Keratinocyte (primary cell): ENCODE data around the gene SRD5A1. TPM values are rescaled to one million over a fixed set of nuclear protein-coding genes. Genes with fewer than 3 reads are reported as not detected.

Experiments
- DNase-seq: peaks from one replicate; pipeline ENCODE4 v3.0.0-alpha.2; 2011; ENCODE audit warnings: low read depth, missing footprints, low spot score
- FAIRE-seq: peaks from 2 replicates; lab custom pipeline; 2011; peaks lifted over from hg19 to GRCh38; lab: Jason Lieb, UNC
- H2AFZ ChIP-seq: 2 replicates; pipeline ENCODE4 v1.6.0; 2012; ENCODE audit warnings: low read length, control low read depth, inconsistent platforms; ENCODE audit not compliant: control insufficient read depth
- H3K27ac ChIP-seq: 2 replicates; pipeline ENCODE4 v1.5.1; 2011; ENCODE audit warnings: low read length; ENCODE audit not compliant: control insufficient read depth, insufficient read depth
- H3K27me3 ChIP-seq: 3 replicates; pipeline ENCODE4 v1.6.0; 2011; ENCODE audit warnings: low read length; ENCODE audit not compliant: control insufficient read depth, insufficient read depth; ENCODE audit errors: extremely low read depth
- H3K36me3 ChIP-seq, 2 experiments: 2 replicates in 1 of 2; 3 replicates in 1 of 2; pipeline ENCODE4 v1.5.1; 2011; ENCODE audit warnings: low read length in 2 of 2, mild to moderate bottlenecking in 1 of 2; ENCODE audit not compliant: control insufficient read depth in 2 of 2, insufficient read depth in 2 of 2; ENCODE audit errors: extremely low read depth in 1 of 2
- H3K4me1 ChIP-seq: 3 replicates; pipeline ENCODE4 v1.5.1; 2011; ENCODE audit warnings: low read length; ENCODE audit not compliant: control insufficient read depth, insufficient read depth; ENCODE audit errors: extremely low read depth
- H3K4me2 ChIP-seq: 3 replicates; pipeline ENCODE4 v1.6.0; 2011; ENCODE audit warnings: low read depth, low read length; ENCODE audit not compliant: control insufficient read depth, insufficient read depth; ENCODE audit errors: extremely low read depth
- H3K4me3 ChIP-seq, 3 experiments: fragments of 200-600 bp in 1 of 3; sonication (generic) in 1 of 3; 2 replicates in 2 of 3; 3 replicates in 1 of 3; pipeline ENCODE4 v1.5.1; 2011 to 2016; ENCODE audit warnings: low read length in 3 of 3, mild to moderate bottlenecking in 3 of 3, control low read depth in 2 of 3, inconsistent platforms in 1 of 3, low read depth in 1 of 3, mixed read lengths in 1 of 3, mixed run types in 1 of 3, moderate library complexity in 1 of 3; ENCODE audit not compliant: control insufficient read depth in 2 of 3, insufficient read depth in 2 of 3; ENCODE audit errors: extremely low read depth in 1 of 3
- H3K79me2 ChIP-seq: 2 replicates; pipeline ENCODE4 v1.6.0; 2012; ENCODE audit warnings: low read length; ENCODE audit not compliant: control insufficient read depth, insufficient read depth
- H3K9ac ChIP-seq: 3 replicates; pipeline ENCODE4 v1.6.0; 2011; ENCODE audit warnings: low read length; ENCODE audit not compliant: control insufficient read depth, insufficient read depth; ENCODE audit errors: extremely low read depth
- H3K9me1 ChIP-seq: 3 replicates; pipeline ENCODE4 v1.6.0; 2011; ENCODE audit warnings: low read length; ENCODE audit not compliant: control insufficient read depth, insufficient read depth; ENCODE audit errors: extremely low read depth
- H3K9me3 ChIP-seq: 2 replicates; pipeline ENCODE4 v1.5.1; 2012; ENCODE audit warnings: low read depth, low read length; ENCODE audit not compliant: control insufficient read depth
- H4K20me1 ChIP-seq: 3 replicates; pipeline ENCODE4 v1.6.0; 2011; ENCODE audit warnings: low read length; ENCODE audit not compliant: control insufficient read depth, insufficient read depth; ENCODE audit errors: extremely low read depth
- EZH2 ChIP-seq: IDR thresholded peaks from one replicate; pipeline ENCODE4 v1.6.1; 2012; ENCODE audit warnings: inconsistent platforms, mild to moderate bottlenecking, low read length, moderate library complexity
- dilution Hi-C: fragments of 300-500 bp; cut with MboI; formaldehyde crosslinking; loops from one replicate; pipeline ENCODE4 v1.7.0; 2020; ENCODE audit warnings: low sequenced_read_pairs; ENCODE audit not compliant: extremely low pct_ligation_motif_present
- polyA plus RNA-seq, 5 experiments: library from polyadenylated mRNA; depleted of rRNA in 3 of 5; stranded (reverse) in 3 of 5; stranded (forward) in 1 of 5; unstranded in 1 of 5; fragments of >200 nt; gene quantifications; 1 replicate in 1 of 5; 2 replicates in 3 of 5; 3 replicates in 1 of 5; pipeline versions ENCODE4 v1.2.1 to v1.2.3, GENCODE V29; 2011 to 2012; ENCODE audit warnings: missing spikeins in 2 of 5, low read depth in 1 of 5, low replicate concordance in 1 of 5
- TF ChIP-seq, protein P1 (sequence below), 3 experiments: IDR thresholded peaks in 1 of 3; conservative IDR thresholded peaks in 1 of 3; optimal IDR thresholded peaks in 1 of 3; 2 replicates in 2 of 3; 3 replicates in 1 of 3; pipeline versions ENCODE3 to v1.5.1; 2011; ENCODE audit warnings: low read length in 3 of 3, mild to moderate bottlenecking in 3 of 3, moderate library complexity in 2 of 3, control low read depth in 1 of 3, inconsistent platforms in 1 of 3; ENCODE audit not compliant: insufficient read depth in 2 of 3; ENCODE audit errors: extremely low read depth in 1 of 3

SRD5A1 gene
- polyA plus RNA-seq, 1 donor (not counting 4 experiments of a cell fraction or from before 2014, with no cell fraction given): 35.4 TPM

DNA sequence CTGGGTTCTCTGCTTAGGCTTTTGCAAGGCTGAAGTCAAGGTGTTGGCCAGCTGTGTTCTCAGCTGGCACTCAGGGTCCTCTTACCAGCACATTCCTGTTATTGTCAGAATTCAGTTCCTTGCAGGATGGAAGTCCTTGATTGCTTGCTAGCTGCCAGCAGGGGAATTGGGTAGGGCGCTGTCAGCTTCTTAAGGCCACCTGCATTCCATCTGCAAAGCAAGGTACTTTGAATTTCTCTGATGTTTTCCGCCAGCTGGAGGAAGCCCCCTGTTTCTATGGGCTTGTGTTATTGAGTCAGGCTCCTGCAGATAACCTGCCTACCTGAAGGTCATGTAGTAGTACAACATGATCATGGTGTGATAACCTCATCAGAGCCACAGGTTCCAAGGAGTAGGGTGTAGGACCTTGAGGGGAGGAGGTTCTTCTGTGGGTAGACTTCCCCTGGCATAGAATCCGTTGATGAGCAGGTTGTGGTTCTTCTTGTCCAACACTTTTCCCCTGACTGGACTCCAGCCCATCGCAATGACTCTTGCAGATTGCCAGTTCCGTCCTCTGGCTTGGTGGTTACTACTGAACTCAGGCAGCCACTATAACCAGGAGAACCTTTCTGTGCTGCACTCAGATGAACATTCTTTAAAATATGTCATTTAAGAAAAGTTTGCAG, 86.8 kb downstream of the SRD5A1 start:
- H3K4me1 ChIP-seq: peaks cover 9% of the 10 kb centered on the region
- H3K9ac ChIP-seq: no peak overlapping the region
- no peaks in the 10 kb centered on the region for H3K9me3 ChIP-seq
- H3K27ac ChIP-seq: no peak overlapping the region
- no peaks in the 10 kb centered on the region for H3K27me3 ChIP-seq
- no peak for TF ChIP-seq EZH2
- TF ChIP-seq, protein P1, sequence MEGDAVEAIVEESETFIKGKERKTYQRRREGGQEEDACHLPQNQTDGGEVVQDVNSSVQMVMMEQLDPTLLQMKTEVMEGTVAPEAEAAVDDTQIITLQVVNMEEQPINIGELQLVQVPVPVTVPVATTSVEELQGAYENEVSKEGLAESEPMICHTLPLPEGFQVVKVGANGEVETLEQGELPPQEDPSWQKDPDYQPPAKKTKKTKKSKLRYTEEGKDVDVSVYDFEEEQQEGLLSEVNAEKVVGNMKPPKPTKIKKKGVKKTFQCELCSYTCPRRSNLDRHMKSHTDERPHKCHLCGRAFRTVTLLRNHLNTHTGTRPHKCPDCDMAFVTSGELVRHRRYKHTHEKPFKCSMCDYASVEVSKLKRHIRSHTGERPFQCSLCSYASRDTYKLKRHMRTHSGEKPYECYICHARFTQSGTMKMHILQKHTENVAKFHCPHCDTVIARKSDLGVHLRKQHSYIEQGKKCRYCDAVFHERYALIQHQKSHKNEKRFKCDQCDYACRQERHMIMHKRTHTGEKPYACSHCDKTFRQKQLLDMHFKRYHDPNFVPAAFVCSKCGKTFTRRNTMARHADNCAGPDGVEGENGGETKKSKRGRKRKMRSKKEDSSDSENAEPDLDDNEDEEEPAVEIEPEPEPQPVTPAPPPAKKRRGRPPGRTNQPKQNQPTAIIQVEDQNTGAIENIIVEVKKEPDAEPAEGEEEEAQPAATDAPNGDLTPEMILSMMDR (optimal IDR thresholded peaks at IDR 0.05 in 1 of 3, IDR thresholded peaks at IDR 0.05 in 1 of 3, conservative IDR thresholded peaks at IDR 0.05 in 1 of 3; ENCODE audit: extremely low read depth in 1 of 3, insufficient read depth in 2 of 3, low read length in 3 of 3): no peak
- H3K79me2 ChIP-seq: peaks cover 98% of the 10 kb centered on the region
- no peak for FAIRE-seq
- H3K4me2 ChIP-seq: no peak overlapping the region
- H2AFZ ChIP-seq: no peak overlapping the region
- no peak for DNase-seq
- peaks cover 7% of the 10 kb centered on the region for H3K9me1 ChIP-seq
- H4K20me1 ChIP-seq: peaks cover 39% of the 10 kb centered on the region
- no peak overlapping the region for H3K4me3 ChIP-seq
- dilution Hi-C loops: no loop called here
- peaks cover 4 to 16% of the 10 kb centered on the region in 2 experiments for H3K36me3 ChIP-seq

DNA sequence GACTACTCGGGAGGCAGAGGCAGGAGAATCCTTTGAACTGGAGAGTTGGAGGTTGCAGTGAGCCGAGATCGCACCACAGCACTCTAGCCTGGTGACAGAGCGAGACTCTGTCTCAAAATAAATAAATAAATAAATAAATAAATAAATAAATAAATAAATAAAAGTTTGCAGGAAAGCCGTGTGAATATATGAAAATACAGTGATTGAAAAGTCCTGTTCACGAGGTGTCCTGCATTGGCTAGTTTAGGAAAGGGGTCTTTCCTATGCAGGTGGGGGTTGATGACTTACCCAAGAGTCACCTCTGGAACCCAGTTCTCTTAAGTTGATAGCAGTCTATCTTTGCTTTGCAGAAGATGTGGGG, 87.3 kb downstream of the SRD5A1 start:
- peaks cover 39% of the 10 kb centered on the region for H4K20me1 ChIP-seq
- H3K79me2 ChIP-seq: peaks cover 98% of the 10 kb centered on the region
- DNase-seq (no peak), FAIRE-seq (no peak)
- peaks cover 4 to 19% of the 10 kb centered on the region in 2 experiments for H3K36me3 ChIP-seq
- no peaks in the 10 kb centered on the region for H3K27me3 ChIP-seq
- no peak overlapping the region for H2AFZ ChIP-seq
- TF ChIP-seq, protein P1 (optimal IDR thresholded peaks at IDR 0.05 in 1 of 3, IDR thresholded peaks at IDR 0.05 in 1 of 3, conservative IDR thresholded peaks at IDR 0.05 in 1 of 3; ENCODE audit: extremely low read depth in 1 of 3, insufficient read depth in 2 of 3, low read length in 3 of 3): no peak
- TF ChIP-seq EZH2: no peak
- H3K9me3 ChIP-seq: no peaks in the 10 kb centered on the region
- H3K9me1 ChIP-seq: peaks cover 7% of the 10 kb centered on the region
- no peak overlapping the region for H3K9ac ChIP-seq
- no peak overlapping the region for H3K4me3 ChIP-seq
- dilution Hi-C loops: no loop called here
- no peak overlapping the region for H3K4me2 ChIP-seq
- peaks cover 9% of the 10 kb centered on the region for H3K4me1 ChIP-seq
- no peak overlapping the region for H3K27ac ChIP-seq
